Measurements from ENCODE around the gene ARGFX. TPM values are rescaled to one million over a fixed set of nuclear protein-coding genes. Genes with fewer than 3 reads are reported as not detected.

The ARGFX gene
- total and polyA plus RNA-seq, 3 experiments from 2014 or later, result not detected

DNA sequence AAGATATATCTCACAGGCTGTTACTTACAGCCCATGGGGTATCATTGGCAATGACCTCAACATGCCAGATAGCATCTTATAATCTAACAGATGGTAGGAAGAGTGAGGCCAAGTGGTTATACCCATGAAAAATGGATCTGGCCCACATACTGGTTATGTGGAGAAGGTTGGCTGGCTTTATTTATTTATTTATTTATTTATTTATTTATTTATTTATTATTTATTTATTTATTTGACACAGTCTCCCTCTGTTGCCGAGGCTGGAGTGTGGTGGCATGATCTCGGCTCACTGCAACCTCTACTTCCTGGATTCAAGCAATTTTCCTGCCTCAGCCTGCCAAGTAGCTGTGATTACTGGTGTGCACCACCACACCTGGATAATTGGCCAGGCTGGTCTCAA, 37.0 kb downstream of the ARGFX start:
- Histone ChIP-seq H3K4me1 (ENCODE audit: insufficient read depth, low read length) (no peaks in the 10 kb centered on the region), H3K27ac (ENCODE audit: low read depth, low read length) (no peak overlapping the region), H3K27me3 (ENCODE audit: insufficient read depth, low read length, poor library complexity, severe bottlenecking) (no peaks in the 10 kb centered on the region), H3K9me3 (ENCODE audit: low read length) (no peaks in the 10 kb centered on the region), H3K36me3 (ENCODE audit: insufficient read depth, low read length) (no peaks in the 10 kb centered on the region), H3K4me3 (ENCODE audit: low read length) (no peak overlapping the region)
- Mint-ChIP-seq H3K27me3 (no peaks in the 10 kb centered on the region), H3K27ac (no peak overlapping the region), H3K4me1 (no peaks in the 10 kb centered on the region), H3K9me3 (no peaks in the 10 kb centered on the region), H3K4me3 (no peak overlapping the region), H3K36me3 (no peaks in the 10 kb centered on the region)
- POLR2A ChIA-PET, result no interaction called here
- no peak for DNase-seq
- CTCF ChIA-PET, result no interaction called here

DNA sequence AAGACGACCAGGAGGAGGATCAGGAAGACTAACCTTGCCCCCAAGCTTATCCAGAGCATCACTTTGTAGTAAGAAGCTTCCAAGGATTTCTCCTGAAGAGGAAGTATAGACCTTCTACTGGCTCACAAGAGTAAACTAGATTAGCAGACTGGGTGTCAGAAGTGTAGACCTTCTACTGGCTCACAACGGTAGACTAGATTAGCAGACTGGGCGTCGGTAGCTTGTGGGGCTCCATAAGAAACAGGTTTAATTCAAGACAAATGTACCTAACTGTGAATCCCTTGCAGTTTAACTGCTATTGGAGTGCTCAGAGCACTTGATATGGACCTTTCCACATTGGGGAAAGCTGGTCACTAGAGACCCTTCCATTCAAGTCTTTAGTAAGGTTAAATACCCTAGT, 38.4 kb downstream of the ARGFX start:
- H3K9me3 Mint-ChIP-seq, result no peaks in the 10 kb centered on the region
- no peak for DNase-seq
- Histone ChIP-seq H3K9me3 (ENCODE audit: low read length) (no peaks in the 10 kb centered on the region), H3K27ac (ENCODE audit: low read depth, low read length) (no peak overlapping the region), H3K36me3 (ENCODE audit: insufficient read depth, low read length) (no peaks in the 10 kb centered on the region), H3K4me1 (ENCODE audit: insufficient read depth, low read length) (no peaks in the 10 kb centered on the region), H3K4me3 (ENCODE audit: low read length) (no peak overlapping the region), H3K27me3 (ENCODE audit: insufficient read depth, low read length, poor library complexity, severe bottlenecking) (no peaks in the 10 kb centered on the region)
- H3K27ac Mint-ChIP-seq, result no peak overlapping the region
- no peak overlapping the region for H3K4me3 Mint-ChIP-seq
- H3K4me1 Mint-ChIP-seq, result no peaks in the 10 kb centered on the region
- peaks cover 4 to 8% of the 10 kb centered on the region in 2 donors for H3K27me3 Mint-ChIP-seq
- ChIA-PET CTCF (no interaction called here), POLR2A (no interaction called here)
- H3K36me3 Mint-ChIP-seq, result no peaks in the 10 kb centered on the region

Other genes with a start within 250 kb of the ARGFX start
- gene POLQ, start 22.0 kb upstream of the ARGFX start, total RNA-seq, result 10 to 100 TPM; 12.4 TPM
- gene POLQ, start 22.0 kb upstream of the ARGFX start, polyA plus RNA-seq, result 0.05 TPM
- gene FBXO40, start 25.4 kb downstream of the ARGFX start, total RNA-seq, result not detected
- gene FBXO40, start 25.4 kb downstream of the ARGFX start, polyA plus RNA-seq, result not detected
- gene HCLS1, start 93.0 kb downstream of the ARGFX start, total RNA-seq, result 100 to 1,000 TPM; 184 to 197 TPM
- gene HCLS1, start 93.0 kb downstream of the ARGFX start, polyA plus RNA-seq, result 493 TPM
- gene GOLGB1, start 181.8 kb downstream of the ARGFX start, total RNA-seq, result 10 to 100 TPM; 17.3 to 20.6 TPM
- 16.0 TPM for gene GOLGB1, start 181.8 kb downstream of the ARGFX start, polyA plus RNA-seq